Measurements from ENCODE around the gene GPRIN1.

GPRIN1 gene

DNA sequence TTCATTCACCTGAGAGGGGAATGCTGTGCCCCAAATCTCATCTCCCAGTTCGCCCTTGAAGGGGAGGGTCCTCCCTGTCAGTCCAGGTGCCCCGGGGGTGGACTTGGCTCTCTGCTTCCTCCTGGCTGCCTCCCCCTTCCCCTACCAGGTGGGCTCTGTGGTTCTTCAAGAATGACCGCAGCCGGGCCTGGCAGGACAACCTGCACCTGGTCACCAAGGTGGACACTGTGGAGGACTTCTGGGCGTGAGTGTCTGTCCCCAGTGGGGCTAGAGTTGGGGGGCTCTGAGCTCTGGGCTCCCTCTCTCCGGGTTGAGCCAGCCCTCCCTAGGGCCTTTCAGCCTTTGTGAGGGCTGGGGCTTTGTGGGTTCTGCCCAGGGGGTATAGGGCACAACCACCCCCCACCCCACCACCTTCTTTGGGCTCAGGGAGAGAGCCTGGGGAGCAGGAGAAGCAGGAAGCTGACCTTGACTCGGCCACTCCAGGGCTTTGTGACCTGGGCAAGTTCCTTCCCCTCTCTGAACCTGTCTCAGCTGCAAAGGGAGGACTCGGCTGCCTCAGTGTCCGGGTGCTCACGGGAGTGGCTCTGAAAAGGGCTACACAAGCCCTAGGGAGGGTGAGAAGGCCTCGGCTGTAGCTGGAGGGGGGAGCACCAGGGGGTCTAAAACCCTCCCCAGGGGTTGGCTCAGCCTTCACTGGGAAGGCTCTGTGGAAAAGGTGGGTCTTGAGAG lies 33.7 kb upstream of the GPRIN1 start:
- no peak for DNase-seq (ENCODE audit: low read depth)

GRCh38 chr5:176642675-176643490 lies 32.9 kb upstream of the GPRIN1 start:
- DNase-seq (ENCODE audit: low read depth) = no peak

- DNase-seq (ENCODE audit: low read depth) = no peak
Measured at GRCh38 chr5:176640616-176641015, 30.7 kb upstream of the GPRIN1 start.

GRCh38 chr5:176639981-176640380 lies 30.0 kb upstream of the GPRIN1 start:
- DNase-seq (ENCODE audit: low read depth) = no peak

- DNase-seq (ENCODE audit: low read depth) = no peak
Measured at GRCh38 chr5:176639208-176639607, 29.3 kb upstream of the GPRIN1 start.

DNA sequence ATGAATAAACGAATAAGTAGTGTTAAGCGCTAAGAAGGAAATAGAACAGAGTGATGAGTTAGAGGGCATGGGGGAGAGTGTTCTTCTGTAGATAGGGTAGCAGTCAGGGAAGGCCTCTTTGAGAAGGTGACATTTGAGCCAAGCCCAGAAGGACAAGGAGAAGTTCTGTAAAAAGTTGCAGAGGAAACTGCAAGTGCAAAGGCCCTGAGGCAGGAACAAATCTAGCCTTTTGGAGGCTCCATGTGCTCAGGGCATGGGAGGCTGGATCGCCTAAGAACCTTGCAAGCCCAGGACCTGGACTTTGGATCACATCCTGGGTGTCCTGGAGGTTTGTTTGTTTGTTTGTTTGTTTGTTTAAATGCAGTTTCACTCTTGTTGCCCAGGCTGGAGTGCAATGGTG lies 28.5 kb upstream of the GPRIN1 start:
- no peak for DNase-seq (ENCODE audit: low read depth)

- no peak for DNase-seq (ENCODE audit: low read depth)
Measured at GRCh38 chr5:176637556-176637955, 27.6 kb upstream of the GPRIN1 start.

- no peak for DNase-seq (ENCODE audit: low read depth)
Measured at GRCh38 chr5:176636426-176636825, 26.5 kb upstream of the GPRIN1 start.

GRCh38 chr5:176633598-176633997 lies 23.6 kb upstream of the GPRIN1 start:
- no peak for DNase-seq (ENCODE audit: low read depth)

DNA sequence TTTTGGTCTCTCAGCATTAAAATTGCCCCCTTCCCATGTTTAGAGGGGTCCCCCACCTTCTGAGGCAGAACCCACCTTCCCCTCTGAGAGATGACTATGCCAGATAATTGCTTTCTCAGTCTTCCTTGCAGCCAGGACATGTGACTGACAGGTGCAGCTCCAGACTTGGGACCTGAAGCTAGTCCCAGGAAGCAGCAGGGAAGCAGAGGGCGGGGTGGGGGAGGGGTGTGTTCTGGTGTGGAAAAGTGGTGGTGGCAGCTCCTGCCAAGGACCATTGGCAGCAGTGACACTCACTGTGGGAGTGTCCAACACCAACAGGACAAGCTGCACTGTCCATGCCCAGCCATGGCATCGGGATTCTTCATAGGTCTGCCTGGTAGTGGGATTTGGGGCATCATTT lies 22.8 kb upstream of the GPRIN1 start:
- DNase-seq (ENCODE audit: low read depth) = no peak

- no peak for DNase-seq (ENCODE audit: low read depth)
Measured at GRCh38 chr5:176631383-176632200, 21.6 kb upstream of the GPRIN1 start.

- no peak for DNase-seq (ENCODE audit: low read depth)
Measured at GRCh38 chr5:176630681-176631222, 20.8 kb upstream of the GPRIN1 start.

- DNase-seq (ENCODE audit: low read depth) = no peak
Measured at GRCh38 chr5:176629853-176630680, 20.1 kb upstream of the GPRIN1 start, which contains the start of the genes EIF4E1B and SNCB. EIF4E1B (plus strand) TSS chr5:176630675; CDS start chr5:176642788, 12,113 bp downstream. SNCB (minus strand) TSS chr5:176630534; CDS start chr5:176629654, 880 bp downstream.

DNA sequence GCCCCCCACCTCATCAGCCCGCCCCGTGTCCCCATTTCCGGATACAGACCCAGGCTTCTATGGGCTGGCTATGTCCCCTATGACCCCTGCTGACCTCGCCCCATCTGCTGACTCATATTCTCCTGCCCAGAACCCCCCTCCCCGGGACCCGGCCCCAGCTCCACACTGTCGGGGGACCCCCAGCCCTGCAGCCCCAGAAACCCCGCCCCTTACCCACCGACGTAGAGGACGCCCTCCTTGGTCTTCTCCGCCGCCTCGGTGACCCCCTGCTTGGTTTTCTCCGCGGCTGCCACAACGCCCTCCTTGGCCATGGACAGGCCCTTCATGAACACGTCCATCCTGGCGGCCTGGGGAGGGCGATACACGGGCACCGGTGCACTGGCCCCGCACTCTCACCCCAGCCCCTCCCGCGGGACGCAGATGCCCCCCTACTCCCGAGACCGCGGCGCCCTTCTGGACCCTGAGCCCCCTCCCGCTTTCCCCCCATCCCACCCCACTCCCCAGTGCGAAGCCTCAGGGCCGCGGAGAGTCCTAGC lies 19.4 kb upstream of the GPRIN1 start:
- no peak for DNase-seq (ENCODE audit: low read depth)

- no peak for DNase-seq (ENCODE audit: low read depth)
Measured at GRCh38 chr5:176628406-176629228, 18.7 kb upstream of the GPRIN1 start.

GRCh38 chr5:176627582-176627981 lies 17.6 kb upstream of the GPRIN1 start:
- DNase-seq (ENCODE audit: low read depth) = no peak

GRCh38 chr5:176626876-176627236 lies 16.9 kb upstream of the GPRIN1 start:
- DNase-seq (ENCODE audit: low read depth) = no peak

DNA sequence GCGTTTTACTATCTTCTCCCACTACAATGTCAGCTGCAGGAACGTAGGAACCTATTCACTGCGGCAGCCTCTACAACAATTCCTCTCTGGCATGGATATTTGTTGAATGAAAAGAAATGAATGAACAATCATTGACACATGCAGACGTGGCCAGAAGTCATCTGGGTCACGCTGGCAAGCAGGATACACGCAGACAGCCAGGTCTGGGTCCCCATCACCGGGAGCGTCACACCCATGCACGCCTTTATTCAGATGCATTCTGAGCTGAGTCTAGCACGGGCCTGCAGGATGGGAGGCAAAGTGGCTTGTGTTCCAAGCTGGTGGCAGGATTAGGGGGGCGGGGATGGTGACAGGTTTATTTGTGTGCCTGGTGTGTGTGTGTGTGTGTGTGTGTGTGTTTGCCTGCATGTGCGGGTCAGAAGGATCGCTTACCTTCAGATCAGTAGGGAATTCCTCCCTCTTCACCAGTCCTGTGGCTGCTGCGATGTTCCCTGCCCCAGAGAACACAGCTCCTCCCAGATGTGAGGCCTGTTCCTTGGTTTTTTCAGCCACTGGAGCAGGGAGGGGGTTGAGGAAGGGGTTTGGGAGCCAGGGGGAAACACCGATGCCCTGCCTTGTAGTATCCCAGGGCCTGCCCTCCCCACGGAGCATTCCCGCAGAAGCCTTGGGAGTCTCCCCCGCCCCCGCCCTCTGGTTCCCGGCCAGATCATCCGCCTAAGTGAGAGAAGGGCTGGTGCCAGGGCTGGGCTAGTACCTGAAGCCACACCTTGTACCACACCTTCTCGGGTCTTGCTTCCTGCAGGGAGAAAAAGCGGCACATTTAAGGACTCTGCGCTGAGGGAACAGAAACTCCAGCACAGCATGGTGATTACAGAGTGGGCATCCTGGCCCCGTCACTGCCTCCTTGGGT lies 16.3 kb upstream of the GPRIN1 start:
- DNase-seq (ENCODE audit: low read depth) = no peak

- DNase-seq (ENCODE audit: low read depth) = no peak
Measured at GRCh38 chr5:176625512-176625911, 15.6 kb upstream of the GPRIN1 start.
